Suprapubic skin (tissue), 4 donors: ENCODE results near the gene EFCAB6. TPM values are rescaled to one million over a fixed set of nuclear protein-coding genes. Genes with fewer than 3 reads are reported as not detected.
A peak's percentile ranks its signal among the peaks of the same experiment; 100 is the strongest.

Experiments
- DNase-seq, 2 donors: peaks; one replicate each; pipeline ENCODE4 v3.0.0-alpha.2; 2019; ENCODE audit warnings: low spot score in 2 of 2
- H3K27ac ChIP-seq: fragments of 200-600 bp; sonication (generic); one replicate; pipeline ENCODE4 v1.5.1; 2019
- H3K27me3 ChIP-seq: fragments of 200-600 bp; sonication (generic); one replicate; pipeline ENCODE4 v1.5.1; 2019
- H3K36me3 ChIP-seq: fragments of 200-600 bp; sonication (generic); one replicate; pipeline ENCODE4 v1.5.1; 2019
- H3K4me1 ChIP-seq: fragments of 200-600 bp; sonication (generic); one replicate; pipeline ENCODE4 v1.5.1; 2019
- H3K4me3 ChIP-seq: fragments of 200-600 bp; sonication (generic); one replicate; pipeline ENCODE4 v1.5.1; 2019; ENCODE audit warnings: mild to moderate bottlenecking
- H3K9me3 ChIP-seq: fragments of 200-600 bp; sonication (generic); one replicate; pipeline ENCODE4 v1.5.1; 2019
- CTCF ChIP-seq, 2 donors: fragments of 200-600 bp in 1 of 2; fragments of 450-650 bp in 1 of 2; sonication (generic) in 1 of 2; IDR thresholded peaks; one replicate each; pipeline ENCODE4 v1.5.1; 2016 to 2019; ENCODE audit warnings: antibody characterized with exemption in 2 of 2, mild to moderate bottlenecking in 1 of 2, moderate library complexity in 1 of 2
- EP300 ChIP-seq: sonication (generic); formaldehyde crosslinking; IDR thresholded peaks from one replicate; pipeline ENCODE4 v1.6.1; 2017; ENCODE audit warnings: antibody characterized with exemption
- POLR2A ChIP-seq, 2 donors: fragments of 450-650 bp; IDR thresholded peaks; one replicate each; pipeline ENCODE4 v1.6.1; 2017; ENCODE audit warnings: antibody characterized with exemption in 2 of 2, mild to moderate bottlenecking in 2 of 2, moderate library complexity in 2 of 2
- POLR2AphosphoS5 ChIP-seq, 3 donors: sonication (generic); formaldehyde crosslinking; IDR thresholded peaks; one replicate each; pipeline ENCODE4 v1.6.1; 2017; ENCODE audit warnings: antibody characterized with exemption in 3 of 3
- WGBS: methylation state at CpG from one replicate; pipeline ENCODE4 v1.1.5; 2018; 5-methylcytosine and 5-hydroxymethylcytosine counted together
- total RNA-seq, 4 donors: library from RNA; depleted of rRNA; stranded (reverse); fragments of >200 nt; gene quantifications; one replicate each; pipeline ENCODE4 v1.1.0, GENCODE V29; 2016

Gene EFCAB6
- total RNA-seq, 4 donors from 2014 or later, result 1.9 to 4.9 (median 2.9) TPM

- Histone ChIP-seq H3K4me3 (no peak overlapping the region), H3K27ac (no peak overlapping the region), H3K27me3 (no peaks in the 10 kb centered on the region), H3K36me3 (no peaks in the 10 kb centered on the region), H3K9me3 (peaks cover 3% of the 10 kb centered on the region), H3K4me1 (no peaks in the 10 kb centered on the region)
- 90% methylated on average over 17 of the region's 17 CpGs for WGBS
- peak in 1 of 2 donors; percentile 37 for DNase-seq
- TF ChIP-seq EP300 (no peak), CTCF (IDR thresholded peaks at IDR 0.05) (no peak), POLR2AphosphoS5 (IDR thresholded peaks at IDR 0.05) (no peak)
Measured at GRCh38 chr22:43554694-43555365, 257.3 kb downstream of the EFCAB6 start.

- TF ChIP-seq CTCF (IDR thresholded peaks at IDR 0.05) (no peak), POLR2A (IDR thresholded peaks at IDR 0.05) (no peak), POLR2AphosphoS5 (IDR thresholded peaks at IDR 0.05) (no peak), EP300 (no peak)
- Histone ChIP-seq H3K27me3 (no peaks in the 10 kb centered on the region), H3K4me3 (no peak overlapping the region), H3K36me3 (no peaks in the 10 kb centered on the region), H3K27ac (no peak overlapping the region), H3K4me1 (no peaks in the 10 kb centered on the region), H3K9me3 (peaks cover 3% of the 10 kb centered on the region)
- 75% methylated on average over 6 of the region's 6 CpGs for WGBS
- DNase-seq, result peak in 1 of 2 donors; percentile 24
Measured at GRCh38 chr22:43554259-43554636, 257.9 kb downstream of the EFCAB6 start.

GRCh38 chr22:43553451-43554258 lies 258.4 kb downstream of the EFCAB6 start:
- peaks cover 3% of the 10 kb centered on the region for H3K9me3 ChIP-seq
- DNase-seq, result peak in 1 of 2 donors; percentile 53
- TF ChIP-seq POLR2AphosphoS5 (IDR thresholded peaks at IDR 0.05), result no peak
- 93% methylated on average over 13 of the region's 16 CpGs for WGBS
- H3K4me1 ChIP-seq, result no peaks in the 10 kb centered on the region
- H3K27ac ChIP-seq, result no peak overlapping the region
- H3K27me3 ChIP-seq, result no peaks in the 10 kb centered on the region
- no peak overlapping the region for H3K4me3 ChIP-seq
- no peaks in the 10 kb centered on the region for H3K36me3 ChIP-seq

- WGBS, result 84% methylated on average over 6 of the region's 6 CpGs
- H3K27ac ChIP-seq, result no peak overlapping the region
- TF ChIP-seq POLR2AphosphoS5 (IDR thresholded peaks at IDR 0.05) (no peak), EP300 (no peak), POLR2A (IDR thresholded peaks at IDR 0.05) (no peak), CTCF (IDR thresholded peaks at IDR 0.05) (no peak)
- no peak overlapping the region for H3K4me3 ChIP-seq
- no peaks in the 10 kb centered on the region for H3K4me1 ChIP-seq
- DNase-seq, result peak in 1 of 2 donors; percentile 28
- H3K36me3 ChIP-seq, result no peaks in the 10 kb centered on the region
- no peaks in the 10 kb centered on the region for H3K27me3 ChIP-seq
- peaks cover 3% of the 10 kb centered on the region for H3K9me3 ChIP-seq
Measured at GRCh38 chr22:43550672-43551071, 261.4 kb downstream of the EFCAB6 start.

GRCh38 chr22:43550024-43550620 lies 262.0 kb downstream of the EFCAB6 start:
- H3K9me3 ChIP-seq, result peaks cover 3% of the 10 kb centered on the region
- no peaks in the 10 kb centered on the region for H3K36me3 ChIP-seq
- WGBS, result 83% methylated on average over 14 of the region's 14 CpGs
- peak in 1 of 2 donors; percentile 38 for DNase-seq
- H3K4me3 ChIP-seq, result no peak overlapping the region
- no peaks in the 10 kb centered on the region for H3K27me3 ChIP-seq
- H3K4me1 ChIP-seq, result no peaks in the 10 kb centered on the region
- H3K27ac ChIP-seq, result no peak overlapping the region
- TF ChIP-seq POLR2A (IDR thresholded peaks at IDR 0.05) (no peak), POLR2AphosphoS5 (IDR thresholded peaks at IDR 0.05) (no peak), EP300 (no peak), CTCF (IDR thresholded peaks at IDR 0.05) (no peak)
